GM11168 (cell line): ENCODE data around the gene SLC17A6.

Experiments
- in situ Hi-C: fragments of 300-500 bp; cut with MboI; formaldehyde crosslinking; loops from one replicate; pipeline ENCODE4 v1.12.0; 2022; ENCODE audit warnings: low sequenced_read_pairs; ENCODE audit not compliant: unreplicated experiment

The SLC17A6 gene

GRCh38 chr11:22387126-22387525, 48.9 kb downstream of the SLC17A6 start:
- in situ Hi-C loops = no loop called here

GRCh38 chr11:22389526-22390282, 51.5 kb downstream of the SLC17A6 start:
- in situ Hi-C loops = no loop called here

GRCh38 chr11:22390283-22390655, 52.1 kb downstream of the SLC17A6 start:
- in situ Hi-C loops = no loop called here

DNA sequence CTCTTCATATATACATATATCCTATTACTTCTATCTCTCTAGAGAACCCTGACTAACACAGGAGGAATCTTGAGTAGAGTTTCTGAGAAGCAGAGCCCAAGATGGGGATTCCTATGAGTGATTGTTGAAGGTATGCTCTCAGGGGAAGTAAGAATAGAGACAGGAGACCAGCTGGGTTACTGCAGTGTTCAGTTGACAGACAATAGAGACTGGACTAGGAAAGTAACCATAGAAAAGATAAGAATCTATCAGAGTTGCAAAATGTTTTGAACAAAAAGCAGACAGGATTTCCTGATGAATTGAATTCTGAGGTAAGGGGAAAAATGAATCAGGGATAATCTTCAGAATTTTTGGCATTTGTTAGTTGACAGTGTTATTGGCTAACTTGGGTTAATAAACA, 54.4 kb downstream of the SLC17A6 start:
- in situ Hi-C loops = no loop called here

- in situ Hi-C loops = no loop called here
Measured at GRCh38 chr11:22405377-22405776, 67.2 kb downstream of the SLC17A6 start.

GRCh38 chr11:22407267-22407666, 69.1 kb downstream of the SLC17A6 start:
- in situ Hi-C loops = no loop called here

- in situ Hi-C loops = no loop called here
Measured at GRCh38 chr11:22407921-22408320, 69.7 kb downstream of the SLC17A6 start.

DNA sequence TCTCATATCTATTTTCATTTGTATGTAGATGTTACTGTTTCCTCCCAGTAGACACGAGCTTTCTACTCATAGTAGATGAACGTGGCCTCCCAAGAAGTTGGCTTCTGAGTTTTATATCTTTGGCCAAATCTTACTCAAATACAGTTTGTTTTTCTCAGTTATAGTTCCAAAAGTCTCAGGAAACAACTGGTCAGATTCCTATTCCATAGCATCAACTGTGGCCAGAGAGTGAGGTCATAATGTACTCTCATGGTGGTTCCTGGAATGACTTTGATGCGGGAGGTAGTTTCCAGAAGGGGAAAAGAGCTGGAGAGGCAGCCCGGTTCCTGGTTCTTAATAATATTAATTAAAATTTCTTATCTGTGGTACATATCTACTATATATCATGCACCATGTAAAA, 77.3 kb downstream of the SLC17A6 start:
- in situ Hi-C loops = no loop called here

DNA sequence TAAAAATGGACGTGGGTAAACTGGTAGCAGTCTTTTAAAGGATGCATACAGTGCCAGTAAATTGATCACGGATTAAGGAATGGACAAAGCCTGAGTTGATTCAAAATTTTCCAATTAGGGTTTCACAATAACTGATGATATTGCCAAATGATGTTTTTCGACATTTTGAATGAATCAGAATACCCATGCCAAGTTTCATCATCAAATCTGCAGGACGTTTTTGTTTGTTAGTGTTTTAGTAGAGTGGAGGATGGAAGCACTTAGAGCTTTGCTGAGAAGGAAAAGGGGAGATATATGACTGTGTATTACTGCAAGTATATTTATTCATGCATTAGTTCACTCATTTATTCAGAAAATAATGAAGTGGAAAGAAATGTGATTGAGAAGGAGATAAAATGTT, 78.3 kb downstream of the SLC17A6 start:
- in situ Hi-C loops = no loop called here

GRCh38 chr11:22426915-22427314, 88.7 kb downstream of the SLC17A6 start:
- in situ Hi-C loops = no loop called here
